K562 (cell line): ENCODE results near the gene SLC35E3. TPM values are rescaled to one million over a fixed set of nuclear protein-coding genes. Genes with fewer than 3 reads are reported as not detected.

Experiments used
- BDP1 ChIP-seq: IDR thresholded peaks from 3 replicates; pipeline ENCODE4 v1.6.1; 2011; ENCODE audit not compliant: insufficient read length, insufficient read depth
- CBFA2T3 ChIP-seq: fragments of 450-650 bp; IDR thresholded peaks from 2 replicates; pipeline ENCODE4 v1.6.1; 2017
- CC2D1A ChIP-seq: fragments of 450-650 bp; IDR thresholded peaks from 2 replicates; pipeline ENCODE4 v1.6.1; 2017; ENCODE audit warnings: mild to moderate bottlenecking
- EP300 ChIP-seq: IDR thresholded peaks from 2 replicates; pipeline ENCODE4 v1.6.1; 2012; ENCODE audit warnings: low read length, improper control_type of control experiment
- FUS ChIP-seq: fragments of 200-400 bp; formaldehyde crosslinking; optimal IDR thresholded peaks from 2 replicates; pipeline ENCODE3; 2017; ENCODE audit warnings: low read depth, low read length
- GABPB1 ChIP-seq: sonication (generic); formaldehyde crosslinking; IDR thresholded peaks from 2 replicates; pipeline ENCODE4 v1.8.0; 2022; ENCODE audit warnings: mild to moderate bottlenecking, missing genetic modification reagents
- HDAC1 ChIP-seq, 2 experiments: fragments of 450-650 bp; IDR thresholded peaks; 2 replicates each; pipeline ENCODE4 v1.6.1; 2016 to 2017; ENCODE audit warnings: inconsistent platforms in 1 of 2, mild to moderate bottlenecking in 1 of 2, moderate library complexity in 1 of 2
- HMGXB4 ChIP-seq: sonication (generic); formaldehyde crosslinking; IDR thresholded peaks from 2 replicates; pipeline ENCODE4 v1.8.1; 2023; ENCODE audit warnings: mild to moderate bottlenecking, missing genetic modification reagents
- HSF4 ChIP-seq: fragments of 250-450 bp; sonication (Bioruptor Pico); IDR thresholded peaks from 2 replicates; pipeline ENCODE4 v2.1.2; 2022; ENCODE audit warnings: mild to moderate bottlenecking, moderate library complexity, borderline replicate concordance
- KDM5B ChIP-seq: fragments of 200-600 bp; sonication (generic); IDR thresholded peaks from 2 replicates; pipeline ENCODE4 v1.6.1; 2012; ENCODE audit warnings: low read depth, mild to moderate bottlenecking, moderate library complexity, low read length, control low read depth, inconsistent platforms; ENCODE audit not compliant: insufficient replicate concordance
- NCOA4 ChIP-seq: fragments of 450-650 bp; IDR thresholded peaks from 2 replicates; pipeline ENCODE4 v1.6.1; 2018; ENCODE audit warnings: mild to moderate bottlenecking; ENCODE audit not compliant: partially characterized antibody
- SAP30 ChIP-seq: fragments of 200-600 bp; sonication (generic); IDR thresholded peaks from 2 replicates; pipeline ENCODE4 v1.6.1; 2012; ENCODE audit warnings: borderline replicate concordance, low read depth, mild to moderate bottlenecking, moderate library complexity, low read length, control low read depth, inconsistent platforms; ENCODE audit not compliant: insufficient read depth, poor library complexity, severe bottlenecking
- SNIP1 ChIP-seq: fragments of 450-650 bp; IDR thresholded peaks from 2 replicates; pipeline ENCODE4 v1.7.1; 2017; ENCODE audit warnings: low read depth, mild to moderate bottlenecking
- STAG1 ChIP-seq: sonication (generic); formaldehyde crosslinking; IDR thresholded peaks from 2 replicates; pipeline ENCODE4 v1.5.0; 2020; ENCODE audit warnings: missing genetic modification reagents, borderline replicate concordance
- VEZF1 ChIP-seq: fragments of 200-800 bp; sonication (Bioruptor generic); IDR thresholded peaks from 2 replicates; pipeline ENCODE4 v1.6.1; 2017; ENCODE audit warnings: missing genetic modification characterization, missing compliant biosample characterization
- ZNF143 ChIP-seq: sonication (generic); formaldehyde crosslinking; IDR thresholded peaks from 2 replicates; pipeline ENCODE4 v1.9.0; 2022; ENCODE audit warnings: mild to moderate bottlenecking, missing genetic modification reagents
- ZNF217 ChIP-seq: sonication (generic); formaldehyde crosslinking; IDR thresholded peaks from 2 replicates; pipeline ENCODE4 v1.8.0; 2022; ENCODE audit warnings: mild to moderate bottlenecking, missing genetic modification reagents
- ZNF408 ChIP-seq: fragments of 250-450 bp; sonication (Bioruptor Pico); IDR thresholded peaks from 2 replicates; pipeline ENCODE4 v1.4.0; 2020; ENCODE audit warnings: low read depth, mild to moderate bottlenecking, moderate library complexity
- ZNF589 ChIP-seq: fragments of 200-800 bp; sonication (Bioruptor generic); IDR thresholded peaks from 2 replicates; pipeline ENCODE4 v1.6.1; 2016; ENCODE audit warnings: low read depth, missing genetic modification characterization, missing compliant biosample characterization
- ZNF707 ChIP-seq: fragments of 250-450 bp; sonication (Bioruptor Pico); conservative IDR thresholded peaks from 2 replicates; pipeline ENCODE4 v1.8.0; 2022; ENCODE audit warnings: inconsistent platforms, mild to moderate bottlenecking, moderate library complexity
- polyA plus RNA-seq, 8 experiments: library from polyadenylated mRNA; depleted of rRNA in 4 of 8; stranded (reverse) in 5 of 8; unstranded in 3 of 8; fragments of >200 nt; fragmentation: Nextera tagmentation in 2 of 8; fragmentation: Illumina TruSeq in 1 of 8; extraction: Ambion mirVana in 2 of 8; extraction: Trizol in 1 of 8; gene quantifications; 2 replicates each; pipeline versions ENCODE4 v1.2.1 to v1.2.3, GENCODE V29; 2011 to 2014; ENCODE audit warnings: inconsistent platforms in 1 of 8, missing spikeins in 1 of 8
- total RNA-seq, 7 experiments: library from RNA; depleted of rRNA in 6 of 7; stranded (reverse); fragments of >200 nt in 6 of 7; fragmentation: Illumina TruSeq in 2 of 7; extraction: Trizol in 2 of 7; gene quantifications; 2 replicates each; pipeline versions ENCODE4 v1.2.1 to v1.2.3, GENCODE V29; 2011 to 2021; ENCODE audit warnings: low replicate concordance in 1 of 7
- TF ChIP-seq, protein P1 (sequence below): fragments of 250-450 bp; sonication (Bioruptor Pico); IDR thresholded peaks from 2 replicates; pipeline ENCODE4 v1.4.0; 2020
- TF ChIP-seq, protein P2 (sequence below): sonication (generic); formaldehyde crosslinking; IDR thresholded peaks from 2 replicates; pipeline ENCODE4 v1.8.0; 2022; ENCODE audit warnings: mild to moderate bottlenecking, missing genetic modification reagents

Gene SLC35E3
- total and polyA plus RNA-seq, 9 of the 15 experiments (the other 6 are each of a cell fraction or from before 2014, with no cell fraction given): 1.2 to 5.9 (median 3.8) TPM

- TF ChIP-seq ZNF589 (CRISPR knock-in tag): peak; percentile 8
- no peak for TF ChIP-seq ZNF408 (CRISPR knock-in tag)
- no peak for TF ChIP-seq SNIP1
- TF ChIP-seq, protein P1, sequence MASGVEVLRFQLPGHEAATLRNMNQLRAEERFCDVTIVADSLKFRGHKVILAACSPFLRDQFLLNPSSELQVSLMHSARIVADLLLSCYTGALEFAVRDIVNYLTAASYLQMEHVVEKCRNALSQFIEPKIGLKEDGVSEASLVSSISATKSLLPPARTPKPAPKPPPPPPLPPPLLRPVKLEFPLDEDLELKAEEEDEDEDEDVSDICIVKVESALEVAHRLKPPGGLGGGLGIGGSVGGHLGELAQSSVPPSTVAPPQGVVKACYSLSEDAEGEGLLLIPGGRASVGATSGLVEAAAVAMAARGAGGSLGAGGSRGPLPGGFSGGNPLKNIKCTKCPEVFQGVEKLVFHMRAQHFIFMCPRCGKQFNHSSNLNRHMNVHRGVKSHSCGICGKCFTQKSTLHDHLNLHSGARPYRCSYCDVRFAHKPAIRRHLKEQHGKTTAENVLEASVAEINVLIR (CRISPR knock-in tag): no peak
- TF ChIP-seq CBFA2T3: no peak
- no peak for TF ChIP-seq ZNF217 (CRISPR knock-in tag)
- no peak for TF ChIP-seq VEZF1 (CRISPR knock-in tag)
- no peak for TF ChIP-seq BDP1
- no peak for TF ChIP-seq HSF4 (CRISPR knock-in tag)
- TF ChIP-seq HMGXB4: no peak
- TF ChIP-seq ZNF707: no peak
- TF ChIP-seq ZNF143 (CRISPR knock-in tag): no peak
- TF ChIP-seq FUS: no peak
- TF ChIP-seq STAG1 (CRISPR knock-in tag): no peak
- TF ChIP-seq, protein P2, sequence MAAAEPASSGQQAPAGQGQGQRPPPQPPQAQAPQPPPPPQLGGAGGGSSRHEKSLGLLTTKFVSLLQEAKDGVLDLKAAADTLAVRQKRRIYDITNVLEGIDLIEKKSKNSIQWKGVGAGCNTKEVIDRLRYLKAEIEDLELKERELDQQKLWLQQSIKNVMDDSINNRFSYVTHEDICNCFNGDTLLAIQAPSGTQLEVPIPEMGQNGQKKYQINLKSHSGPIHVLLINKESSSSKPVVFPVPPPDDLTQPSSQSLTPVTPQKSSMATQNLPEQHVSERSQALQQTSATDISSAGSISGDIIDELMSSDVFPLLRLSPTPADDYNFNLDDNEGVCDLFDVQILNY (CRISPR knock-in tag): no peak
- TF ChIP-seq GABPB1 (CRISPR knock-in tag): no peak
- TF ChIP-seq KDM5B: no peak
- TF ChIP-seq SAP30: peak; percentile 65
- TF ChIP-seq EP300: no peak
- no peak for TF ChIP-seq NCOA4
- TF ChIP-seq HDAC1 (IDR thresholded peaks at IDR 0.05): peak in 1 of 2 experiments; percentile 88; a peak in 2 of 4 replicates
- TF ChIP-seq CC2D1A: no peak
Measured at GRCh38 chr12:68808388-68809189, 62.6 kb downstream of the SLC35E3 start (continued).
